Suppressor macrophage treated with lipopolysaccharide for 1 hour (primary cell): ENCODE results near the gene MAN1C1.

ENCODE experiments used
- DNase-seq, 3 donors: peaks; one replicate each; pipeline ENCODE4 v3.0.0-alpha.2; 2020 to 2022

The MAN1C1 gene

GRCh38 chr1:25744140-25744581 lies 127.6 kb downstream of the MAN1C1 start:
- no peak for DNase-seq

- DNase-seq = no peak
Measured at GRCh38 chr1:25744636-25745425, 128.2 kb downstream of the MAN1C1 start.

GRCh38 chr1:25746299-25747045 lies 129.9 kb downstream of the MAN1C1 start:
- no peak for DNase-seq

GRCh38 chr1:25747046-25747719 lies 130.6 kb downstream of the MAN1C1 start:
- DNase-seq = no peak

GRCh38 chr1:25748531-25749205 lies 132.1 kb downstream of the MAN1C1 start:
- no peak for DNase-seq

- no peak for DNase-seq
Measured at GRCh38 chr1:25750923-25751605, 134.5 kb downstream of the MAN1C1 start.

- no peak for DNase-seq
Measured at GRCh38 chr1:25754470-25755181, 138.0 kb downstream of the MAN1C1 start.

GRCh38 chr1:25755475-25756125 lies 139.0 kb downstream of the MAN1C1 start:
- no peak for DNase-seq

- DNase-seq = no peak
Measured at GRCh38 chr1:25756215-25756614, 139.6 kb downstream of the MAN1C1 start.

GRCh38 chr1:25757151-25757845 lies 140.7 kb downstream of the MAN1C1 start:
- DNase-seq = no peak

GRCh38 chr1:25757846-25758185 lies 141.2 kb downstream of the MAN1C1 start:
- no peak for DNase-seq

GRCh38 chr1:25758466-25759070 lies 142.0 kb downstream of the MAN1C1 start:
- no peak for DNase-seq

GRCh38 chr1:25760122-25760719 lies 143.6 kb downstream of the MAN1C1 start:
- DNase-seq = no peak

- no peak for DNase-seq
Measured at GRCh38 chr1:25760871-25761270, 144.3 kb downstream of the MAN1C1 start.

- no peak for DNase-seq
Measured at GRCh38 chr1:25763493-25763892, 146.9 kb downstream of the MAN1C1 start.

GRCh38 chr1:25765136-25765922 lies 148.7 kb downstream of the MAN1C1 start:
- no peak for DNase-seq

- DNase-seq = no peak
Measured at GRCh38 chr1:25765923-25766589, 149.5 kb downstream of the MAN1C1 start.

GRCh38 chr1:25766721-25767436 lies 150.3 kb downstream of the MAN1C1 start:
- DNase-seq = no peak
